IPS DF 4.7 (cell line): ENCODE measurements around the gene KIF5B.
"Not testable (repeated sequence)": the region's sequence is repeated elsewhere in the genome, so short reads cannot be mapped to it uniquely, and the experiment has no call there.

Source experiments
- DNase-seq: peaks from one replicate; pipeline ENCODE4 v3.0.0-alpha.2; 2013; ENCODE audit warnings: low spot score; ENCODE audit errors: extremely low read depth

Gene KIF5B

GRCh38 chr10:32060347-32060746 is 4.1 kb upstream of the KIF5B start:
- no peak for DNase-seq

GRCh38 chr10:32059472-32059871 is 3.2 kb upstream of the KIF5B start:
- no peak for DNase-seq

DNA sequence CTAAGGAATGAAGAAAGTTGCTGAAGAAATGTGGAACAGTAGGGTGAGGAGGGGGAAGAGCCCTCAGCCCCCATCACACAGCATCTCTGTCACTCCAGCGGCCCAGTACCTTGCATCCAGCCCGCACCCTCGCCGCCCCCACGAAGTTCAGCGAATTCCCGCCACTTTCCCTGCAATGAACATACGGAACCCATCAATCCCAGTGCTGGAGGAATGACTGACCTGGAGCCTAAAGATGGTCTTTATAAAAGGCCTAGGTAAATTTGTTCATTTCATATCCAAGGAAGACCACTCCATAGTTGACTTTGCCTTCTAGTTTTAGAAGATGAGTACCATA is 779 bp upstream of the KIF5B start:
- DNase-seq: no peak

GRCh38 chr10:32055478-32056135 is 618 bp downstream of the KIF5B start:
- no peak for DNase-seq

GRCh38 chr10:32054094-32054493 is 2.1 kb downstream of the KIF5B start:
- DNase-seq: no peak

- DNase-seq: not testable (repeated sequence)
Observed at GRCh38 chr10:32053392-32053791, 2.8 kb downstream of the KIF5B start.

GRCh38 chr10:32051926-32052325 is 4.3 kb downstream of the KIF5B start:
- no peak for DNase-seq

DNA sequence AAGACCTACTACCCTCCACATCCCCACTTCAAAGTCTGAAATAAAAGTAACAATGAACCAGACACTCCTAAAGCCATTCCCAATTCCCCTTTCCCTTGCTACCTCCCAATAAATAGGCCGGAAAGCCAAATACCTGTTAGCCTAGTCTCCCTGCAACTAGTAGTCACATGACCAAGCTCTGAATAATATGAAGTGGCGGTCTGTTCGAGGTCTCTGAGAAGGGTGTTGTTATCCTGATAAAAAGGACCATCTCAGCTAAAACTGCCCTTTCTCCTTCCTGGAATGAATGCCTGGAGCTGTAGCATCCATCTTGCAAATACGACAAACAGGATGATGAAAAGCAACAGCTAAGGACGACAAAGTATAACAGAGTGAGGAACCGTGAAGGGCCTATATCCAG is 6.0 kb downstream of the KIF5B start:
- DNase-seq: no peak

DNA sequence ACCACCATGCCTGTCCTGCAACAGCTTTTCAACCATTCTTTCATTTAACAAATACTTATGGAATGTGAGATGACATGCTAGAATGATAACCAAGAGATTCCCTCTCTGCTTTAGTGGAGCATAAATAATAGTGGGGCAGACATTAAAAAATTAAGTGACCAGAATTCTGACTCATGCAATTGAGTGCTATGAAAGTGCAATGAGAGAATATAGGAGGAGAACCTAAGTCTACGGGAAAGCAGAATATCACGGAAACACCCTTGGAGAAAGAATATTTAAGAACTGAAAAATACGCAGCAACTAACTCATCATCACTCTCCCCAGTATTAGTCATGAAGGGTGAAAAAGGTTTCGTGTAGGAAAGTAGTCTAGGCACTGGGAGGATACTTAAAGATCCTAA is 7.1 kb downstream of the KIF5B start:
- DNase-seq: no peak

DNA sequence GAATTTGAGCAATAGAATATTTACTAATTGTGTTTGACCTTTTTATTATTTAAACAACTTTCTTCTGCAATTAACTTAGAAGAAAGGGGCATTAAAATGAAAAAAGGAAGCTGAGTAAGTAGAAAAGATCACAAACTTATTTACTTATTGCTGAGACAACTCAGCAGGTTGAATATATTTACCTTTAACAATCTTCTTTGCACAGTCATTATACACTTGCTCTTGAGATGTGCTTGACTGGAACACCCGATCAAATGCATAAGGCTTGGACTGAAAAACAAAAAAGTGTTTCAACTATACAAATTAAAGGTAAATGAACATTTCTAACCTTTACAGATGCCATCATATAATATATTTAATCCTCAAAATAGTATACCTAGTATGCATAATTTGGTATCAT is 7.9 kb downstream of the KIF5B start:
- DNase-seq: no peak

- no peak for DNase-seq
Observed at GRCh38 chr10:32047881-32048280, 8.3 kb downstream of the KIF5B start.

DNA sequence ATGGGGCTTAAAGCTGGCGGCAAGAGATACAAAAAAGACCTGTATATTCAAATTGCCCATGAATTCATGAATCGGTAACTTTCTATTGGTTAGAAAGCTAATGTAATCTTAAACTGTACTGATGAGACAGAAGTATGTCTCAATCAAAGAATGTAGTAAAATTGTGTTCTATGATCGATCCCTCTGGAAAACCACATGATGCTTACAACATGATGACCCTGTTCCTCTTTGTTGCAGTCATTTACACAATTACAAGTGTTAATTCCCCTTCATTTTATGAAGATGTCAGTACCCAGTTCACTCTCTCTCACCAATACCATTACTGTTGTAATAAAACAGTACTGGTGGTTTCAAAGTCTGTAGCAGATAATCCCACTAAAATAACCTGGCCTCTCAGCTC is 10.1 kb downstream of the KIF5B start:
- DNase-seq: no peak

GRCh38 chr10:32042730-32043129 is 13.5 kb downstream of the KIF5B start:
- DNase-seq: not testable (repeated sequence)

DNA sequence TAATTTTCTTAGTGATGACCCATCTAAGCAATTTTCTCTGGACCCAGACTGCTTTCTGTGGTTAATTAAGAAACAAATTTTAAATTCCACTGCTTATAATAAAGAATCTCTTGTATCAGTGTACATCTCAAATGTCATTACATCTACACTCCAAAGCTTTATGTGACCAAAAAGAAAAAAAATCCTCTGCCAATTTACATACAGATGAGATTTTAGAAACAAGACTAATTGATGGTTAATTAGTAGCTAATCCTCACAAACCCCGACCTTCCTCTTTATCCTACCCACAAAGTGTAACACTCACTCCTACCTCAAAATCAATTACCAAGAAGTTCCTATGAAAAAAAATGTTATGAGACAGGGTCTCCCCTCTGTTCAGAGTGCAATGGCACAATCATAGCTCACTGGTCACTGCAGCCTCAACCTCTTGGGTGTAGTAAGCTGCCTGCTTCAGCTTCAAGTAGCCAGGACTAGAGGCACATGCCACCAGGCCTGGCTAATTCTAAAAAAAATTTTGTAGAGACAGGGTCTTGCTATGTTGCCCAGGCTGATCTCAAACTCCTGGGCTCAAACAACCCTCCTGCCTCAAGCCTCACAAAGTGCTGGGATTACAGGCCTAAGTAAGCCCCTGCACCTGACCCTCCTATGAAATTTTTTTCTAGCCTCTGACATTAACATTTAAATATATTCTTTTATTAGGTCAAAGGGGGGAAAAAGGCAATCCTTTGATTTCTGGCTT is 14.8 kb downstream of the KIF5B start:
- no peak for DNase-seq

- DNase-seq: no peak
Observed at GRCh38 chr10:32039734-32040133, 16.5 kb downstream of the KIF5B start.

DNA sequence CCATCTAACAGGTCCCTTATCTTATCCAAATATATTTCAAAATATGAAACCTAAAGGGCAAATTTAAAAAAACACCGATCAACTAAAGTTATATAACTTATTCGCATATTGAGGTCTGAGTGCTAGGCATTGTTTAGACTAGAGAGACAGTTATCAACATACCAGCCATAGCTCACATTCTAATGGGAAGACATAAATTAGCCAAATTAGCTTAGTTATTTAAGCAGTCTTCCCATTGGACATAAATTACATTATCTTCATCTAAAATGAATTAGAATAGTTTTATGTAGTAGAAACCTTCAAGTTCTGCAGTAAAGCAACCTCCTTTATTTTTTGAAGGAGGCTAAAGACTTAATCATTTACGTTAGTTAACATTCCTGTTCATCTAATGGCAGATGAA is 17.4 kb downstream of the KIF5B start:
- no peak for DNase-seq

DNA sequence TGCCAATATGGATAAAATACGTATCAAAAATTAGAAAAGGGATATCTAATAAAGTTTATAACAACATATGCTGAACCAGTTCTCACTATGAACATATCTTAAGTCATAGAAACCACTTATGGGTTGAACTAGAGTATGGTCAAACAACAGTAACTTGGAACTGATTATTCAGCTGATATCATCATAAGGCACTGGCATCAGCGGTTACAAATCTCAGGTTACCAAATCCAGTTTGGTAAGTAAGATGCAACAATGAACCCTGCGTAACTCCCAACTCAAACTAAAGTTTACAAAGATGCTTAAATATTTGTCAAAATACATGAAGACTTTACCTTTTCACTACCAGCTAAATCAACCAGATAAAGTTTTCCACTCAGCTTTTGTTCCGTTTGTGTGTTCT is 19.3 kb downstream of the KIF5B start:
- DNase-seq: no peak

DNA sequence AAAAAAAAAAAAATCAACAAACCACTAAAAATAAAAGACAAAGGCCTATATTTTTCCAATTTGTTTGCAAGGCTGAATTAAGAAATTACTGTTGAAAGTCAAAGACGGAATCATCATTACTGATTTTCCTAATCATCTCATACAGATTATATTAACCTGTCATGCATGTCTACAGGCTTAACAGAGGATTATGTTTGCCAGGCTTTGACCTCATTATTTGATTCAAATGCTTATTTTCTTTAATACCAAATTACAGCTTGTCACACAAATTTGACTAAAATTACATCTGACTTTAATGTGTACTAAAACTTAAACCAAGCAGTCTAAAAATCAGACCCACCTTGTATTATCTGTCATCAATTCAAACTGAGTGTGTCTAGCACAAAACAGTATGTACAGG is 21.2 kb downstream of the KIF5B start:
- DNase-seq: no peak

DNA sequence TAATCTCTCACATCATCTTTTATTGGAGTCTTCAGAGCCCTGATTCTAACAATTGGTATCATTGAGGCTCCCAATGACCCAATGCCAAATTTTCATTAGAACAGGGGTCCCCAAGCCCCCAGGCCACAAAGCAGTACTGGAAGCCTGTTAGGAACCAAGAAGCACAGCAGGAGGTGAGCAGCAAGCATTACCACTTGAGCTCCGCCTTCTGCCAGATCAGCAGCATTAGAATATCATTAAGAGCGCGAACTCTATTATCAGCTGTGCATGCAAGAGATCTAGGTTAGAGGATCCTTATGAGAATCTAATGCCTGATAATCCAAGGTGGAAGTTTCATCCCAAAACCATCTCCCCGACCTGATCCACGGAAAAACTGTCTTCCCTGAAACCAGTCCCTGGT is 23.1 kb downstream of the KIF5B start:
- no peak for DNase-seq

- no peak for DNase-seq
Observed at GRCh38 chr10:32031920-32032319, 24.3 kb downstream of the KIF5B start.

DNA sequence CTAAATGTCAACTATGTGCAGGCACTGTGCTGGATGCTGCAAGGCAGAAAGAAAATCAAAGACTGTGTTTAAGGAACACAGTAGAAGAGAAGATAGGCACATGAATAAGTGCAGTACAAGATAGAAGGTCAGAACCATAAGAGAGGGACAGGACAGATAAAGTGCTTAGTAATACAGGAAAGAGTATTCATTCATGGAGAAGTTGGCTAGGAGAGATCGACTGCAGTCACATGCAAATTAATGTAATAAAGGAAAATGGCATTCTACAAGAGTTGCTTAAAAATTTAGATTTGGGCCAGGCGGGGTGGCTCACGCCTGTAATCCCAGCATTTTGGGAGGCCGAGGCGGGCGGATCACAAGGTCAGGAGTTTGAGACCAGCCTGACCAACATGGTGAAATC is 24.8 kb downstream of the KIF5B start:
- DNase-seq: no peak

DNA sequence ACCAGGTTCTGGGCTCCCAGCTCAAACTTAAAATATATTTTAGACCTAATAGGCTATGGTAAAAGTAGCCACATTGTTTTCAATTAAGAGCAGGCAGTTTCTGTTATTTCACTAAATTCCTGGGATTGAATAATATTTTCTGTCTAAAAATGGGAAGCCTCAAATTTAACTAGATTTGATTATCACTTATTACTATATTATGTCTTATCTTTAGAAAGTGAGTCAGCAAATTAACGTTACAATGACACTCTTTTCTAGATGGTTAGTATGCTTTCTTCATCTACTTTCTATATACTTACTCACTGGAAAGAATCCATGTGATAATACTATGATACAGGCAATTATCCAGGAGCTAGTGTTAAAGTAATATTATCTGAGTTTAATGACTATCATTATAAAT is 27.5 kb downstream of the KIF5B start:
- no peak for DNase-seq

DNA sequence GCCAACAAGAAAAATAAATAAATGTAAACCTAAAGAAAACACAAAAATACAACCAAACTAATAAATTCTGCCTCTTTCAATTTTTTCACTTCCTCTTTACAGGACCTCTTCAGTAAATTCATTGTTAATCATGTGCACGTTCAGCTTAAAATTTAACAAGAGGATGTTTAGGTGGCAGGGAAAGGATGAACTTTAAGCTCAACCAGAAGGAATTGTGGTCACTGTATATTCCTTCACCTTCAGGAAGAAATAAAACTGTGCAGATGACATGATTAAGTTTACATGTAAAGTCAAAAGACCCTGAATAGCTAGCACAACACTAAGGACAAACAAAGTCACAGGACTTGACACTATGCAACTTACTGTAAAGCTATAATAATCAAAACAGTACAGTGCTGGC is 33.0 kb downstream of the KIF5B start:
- no peak for DNase-seq
